HG02763 (cell line): ENCODE measurements around the gene GPX5.
"Not testable (repeated sequence)": the region's sequence is repeated elsewhere in the genome, so short reads cannot be mapped to it uniquely, and the experiment has no call there.

Source experiments
- ATAC-seq: cut with Tn5 transposase; IDR thresholded peaks from one replicate; pipeline ENCODE4 v1.9.1; 2021; ENCODE audit warnings: mild to moderate bottlenecking, moderate library complexity; ENCODE audit not compliant: unreplicated experiment

Gene GPX5, protein sequence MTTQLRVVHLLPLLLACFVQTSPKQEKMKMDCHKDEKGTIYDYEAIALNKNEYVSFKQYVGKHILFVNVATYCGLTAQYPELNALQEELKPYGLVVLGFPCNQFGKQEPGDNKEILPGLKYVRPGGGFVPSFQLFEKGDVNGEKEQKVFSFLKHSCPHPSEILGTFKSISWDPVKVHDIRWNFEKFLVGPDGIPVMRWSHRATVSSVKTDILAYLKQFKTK

DNA sequence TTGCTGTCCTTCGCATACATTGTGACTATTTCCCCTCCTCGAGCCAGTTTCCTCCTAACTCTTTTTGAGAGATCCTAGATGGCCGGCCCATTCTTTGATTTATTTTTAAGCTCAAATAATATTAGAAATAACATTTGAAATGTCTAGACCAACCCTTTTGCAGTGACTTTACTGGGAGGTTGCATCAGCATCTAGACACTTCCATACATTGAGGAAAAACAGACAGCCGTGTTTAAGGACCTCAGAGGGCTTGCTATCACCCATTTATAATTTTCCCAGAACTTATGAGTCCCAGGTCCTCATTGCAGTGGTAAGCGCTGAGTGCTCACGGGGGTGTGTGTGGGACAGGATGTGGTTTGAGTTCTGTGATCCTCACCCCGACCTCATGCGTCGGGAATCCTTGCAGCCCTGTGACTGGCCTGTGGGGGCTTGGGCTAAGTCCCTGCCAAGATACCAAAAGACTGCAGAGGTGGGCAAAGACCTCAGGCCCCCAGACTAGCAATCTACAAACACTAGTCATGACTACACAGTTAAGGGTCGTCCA lies at the start of gene GPX5:
Gene GPX5, plus strand, starts transcription at position 386 of the 544 bp plus-strand sequence. Its CDS starts 133 bp downstream, at position 519.
- no peak for ATAC-seq

DNA sequence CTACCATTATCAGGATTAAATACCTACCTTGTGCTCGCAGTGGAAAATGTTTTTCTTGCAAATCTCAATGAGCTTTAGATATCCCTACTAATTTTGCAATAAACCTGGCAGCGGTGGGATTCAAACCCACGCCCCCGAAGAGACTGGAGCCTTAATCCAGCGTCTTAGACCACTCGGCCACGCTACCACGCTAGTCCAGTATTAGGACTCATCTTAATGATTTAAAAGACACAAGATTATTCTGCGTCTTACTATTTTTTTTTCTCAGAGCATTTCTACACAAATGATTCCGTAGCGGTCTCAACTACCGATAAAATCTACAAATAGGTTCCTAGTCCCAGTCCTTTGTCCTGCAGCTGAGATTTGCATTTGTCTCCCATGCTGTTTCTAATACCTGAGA lies 47.2 kb upstream of the GPX5 start:
- no peak for ATAC-seq

DNA sequence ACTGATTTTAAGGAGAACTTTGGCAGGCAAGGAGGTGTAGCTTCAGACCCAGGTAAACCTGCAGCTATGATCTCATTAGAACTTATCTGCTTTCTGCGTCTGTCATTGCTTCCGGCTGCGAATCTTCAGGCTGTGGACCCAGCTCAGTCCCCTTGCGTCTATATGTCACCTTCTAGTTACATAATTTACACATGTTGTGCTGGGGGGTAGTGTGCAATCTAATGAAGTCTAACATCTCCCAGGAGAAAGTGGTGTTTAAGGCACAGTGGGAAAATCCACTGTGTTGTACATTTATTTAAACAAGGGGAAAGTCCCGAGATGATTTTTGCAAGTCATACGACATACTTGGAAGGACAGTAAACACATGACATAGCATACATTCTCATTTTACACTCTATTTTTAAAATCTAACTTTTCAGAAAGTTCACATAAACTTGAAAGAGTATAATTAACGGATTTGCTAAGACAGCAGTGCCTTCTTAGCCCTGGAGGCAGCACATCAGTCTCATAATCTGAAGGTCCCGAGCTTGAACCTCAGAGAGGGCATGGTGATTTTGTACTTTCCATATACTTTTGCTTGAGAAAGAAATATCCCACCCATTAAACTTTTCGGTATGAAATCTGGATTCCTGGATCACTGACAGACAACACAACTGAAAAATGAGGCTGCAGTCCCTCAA lies 45.3 kb upstream of the GPX5 start:
- no peak for ATAC-seq

DNA sequence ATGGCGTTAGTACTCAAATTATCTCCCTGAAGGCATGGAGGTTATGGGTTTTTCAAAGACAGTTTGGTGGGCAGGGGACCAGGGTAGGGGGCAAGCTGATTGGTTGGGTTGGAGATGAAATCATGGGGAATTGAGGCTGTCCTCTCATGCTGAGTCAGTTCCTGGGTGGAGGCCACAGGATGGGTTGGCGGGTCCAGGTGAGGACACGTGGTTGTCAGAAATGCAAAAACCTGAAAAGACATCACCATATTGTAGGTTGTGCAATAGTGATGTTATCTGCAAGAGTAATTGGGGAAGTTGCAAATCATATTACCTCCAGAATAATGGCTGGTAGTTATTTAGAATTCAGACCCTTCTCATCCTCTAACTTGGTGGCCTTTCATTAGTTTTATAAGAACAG lies 40.2 kb upstream of the GPX5 start:
- ATAC-seq = no peak

DNA sequence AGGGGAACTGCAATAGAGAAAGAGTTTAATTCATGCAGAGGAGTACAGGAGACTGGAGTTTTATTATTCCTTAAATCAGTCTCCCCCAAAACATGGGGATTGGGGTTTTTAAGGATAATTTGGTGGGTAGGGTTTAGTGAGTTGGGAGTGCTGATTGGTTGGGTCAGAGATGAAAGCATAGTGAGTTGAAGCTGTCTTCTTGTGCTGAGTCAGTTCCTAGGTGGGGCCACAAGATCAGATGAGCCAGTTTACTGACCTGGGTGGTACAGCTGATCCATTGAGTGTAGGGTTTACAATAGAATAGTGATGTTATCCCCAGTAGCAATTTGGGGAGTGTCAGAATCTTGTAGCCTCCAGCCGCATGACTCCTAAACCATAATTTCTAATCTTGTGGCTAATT lies 39.1 kb upstream of the GPX5 start:
- ATAC-seq = no peak

DNA sequence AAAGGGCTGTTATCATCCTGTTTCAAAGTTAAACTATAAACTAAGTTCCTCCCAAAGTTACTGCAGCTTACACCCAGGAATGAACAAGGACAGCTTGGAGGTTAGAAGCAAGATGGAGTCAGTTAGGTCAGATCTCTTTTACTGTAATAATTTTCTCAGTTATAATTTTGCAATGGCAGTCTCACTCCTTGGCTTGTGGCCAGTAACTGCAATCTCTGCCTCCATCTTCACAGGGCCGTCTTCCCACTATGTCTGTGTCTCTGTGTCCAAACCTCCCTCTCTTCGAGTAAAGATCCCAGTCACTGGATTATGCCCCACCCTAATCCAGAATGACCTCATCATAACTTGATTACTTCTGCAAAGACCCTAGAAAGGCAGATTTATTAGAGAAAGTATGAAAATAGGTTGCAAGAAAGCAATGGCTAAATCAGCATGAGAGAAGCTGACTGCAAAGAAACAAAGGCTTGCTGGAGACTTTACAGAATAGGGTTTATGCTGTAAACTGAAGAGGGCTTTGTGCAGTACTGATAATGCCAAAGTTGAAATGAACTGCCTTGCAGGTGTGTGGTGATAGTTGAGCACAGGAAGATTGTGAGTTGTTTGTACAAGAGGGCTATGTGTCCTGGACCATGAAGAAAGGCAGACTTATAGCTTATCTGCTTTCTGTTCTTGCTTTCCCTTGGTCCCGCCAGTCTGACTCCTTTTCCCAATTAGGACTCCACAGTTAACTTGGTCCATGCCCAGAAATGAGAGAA lies 38.5 kb upstream of the GPX5 start:
- ATAC-seq = no peak

DNA sequence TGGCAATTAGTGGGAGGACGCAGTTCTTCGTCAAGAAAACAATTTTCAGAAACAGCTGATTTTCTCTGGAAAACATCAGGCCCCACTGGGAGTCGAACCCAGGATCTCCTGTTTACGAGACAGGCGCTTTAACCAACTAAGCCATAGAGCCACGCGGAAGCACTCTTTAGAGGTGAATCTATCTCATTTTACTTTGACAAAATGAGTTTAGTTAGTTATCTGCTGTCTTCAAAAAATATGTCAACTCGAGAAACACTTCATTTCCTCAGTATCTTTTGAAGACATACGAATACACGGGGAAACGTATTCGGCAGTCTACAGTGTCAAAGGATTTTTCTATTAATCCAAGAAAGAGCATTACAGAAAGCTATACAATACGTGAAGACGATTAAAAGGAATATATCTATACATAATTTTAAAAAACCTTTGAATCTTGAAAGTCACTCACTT lies 36.7 kb upstream of the GPX5 start:
- no peak for ATAC-seq

DNA sequence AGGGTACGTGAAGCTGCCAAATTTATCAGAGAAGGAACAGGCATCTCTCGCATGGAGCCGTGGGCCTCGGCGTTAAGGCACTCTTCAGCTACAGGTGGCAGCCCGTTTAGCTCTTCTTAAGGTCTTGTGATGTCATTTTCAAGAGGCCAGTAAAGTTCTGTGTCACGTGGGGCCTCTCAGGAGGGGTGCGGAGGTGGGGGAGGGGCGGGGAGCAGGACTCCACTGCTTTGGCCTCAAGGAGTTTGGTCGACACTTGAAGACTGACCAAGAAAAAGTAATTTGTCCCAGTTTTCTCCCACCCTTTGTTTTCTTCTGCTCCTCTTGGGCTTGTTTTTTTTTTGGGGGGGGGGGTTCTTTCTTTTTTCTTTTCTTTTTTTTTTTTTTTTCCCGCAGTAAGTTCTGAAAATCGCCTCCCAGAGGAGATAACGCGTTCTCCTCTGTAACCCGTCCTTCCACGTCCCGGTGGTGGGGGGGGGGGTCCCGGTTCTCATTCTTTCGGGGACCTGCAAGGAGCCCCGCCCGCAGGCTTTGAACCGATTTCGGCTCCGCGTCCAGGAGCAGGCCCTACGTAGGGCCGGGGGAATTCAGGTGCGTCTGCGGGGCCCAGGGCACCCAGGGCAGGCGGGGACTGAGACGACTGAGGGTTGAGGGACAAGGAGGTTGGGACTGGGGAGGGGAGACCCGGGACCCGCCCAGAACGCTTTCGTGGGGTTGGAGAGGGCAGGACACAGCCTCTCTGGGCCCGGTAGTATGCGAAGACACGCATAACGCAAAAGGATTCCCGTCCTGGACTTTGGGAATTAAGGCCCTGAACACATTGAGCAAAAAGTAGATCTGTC lies 36.1 kb upstream of the GPX5 start:
- no peak for ATAC-seq

DNA sequence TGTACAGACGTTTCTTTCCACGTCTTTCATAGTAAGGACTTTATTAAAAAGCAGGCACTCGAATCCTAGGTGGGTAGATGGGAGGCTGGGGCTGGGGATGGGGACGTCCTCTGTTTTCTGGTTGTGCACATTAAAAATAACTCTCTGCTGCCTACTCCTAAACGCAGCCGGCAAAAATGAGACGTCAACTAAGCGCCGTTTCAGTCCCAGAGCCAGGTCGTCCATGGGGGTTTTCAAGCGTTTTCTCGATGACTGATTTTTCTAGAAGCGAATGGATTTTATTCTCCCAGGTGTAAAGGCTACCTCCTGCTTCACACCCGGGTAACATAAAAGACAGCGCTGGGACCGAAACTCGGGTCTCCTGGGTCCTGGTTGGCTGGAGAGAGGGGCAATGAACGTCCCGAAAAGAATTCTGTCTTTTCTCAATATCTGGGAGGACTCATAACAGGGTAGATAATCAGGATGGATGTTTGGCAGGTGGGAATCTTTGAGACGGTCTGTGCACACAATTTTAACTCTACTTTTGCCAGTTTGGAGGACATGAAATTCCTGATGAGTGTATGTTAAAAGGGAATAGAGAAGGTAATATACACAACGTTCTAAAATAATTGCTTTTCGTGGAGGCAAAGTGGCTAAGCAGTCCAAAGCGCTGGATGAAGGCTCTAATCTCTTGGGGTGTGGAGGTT lies 35.3 kb upstream of the GPX5 start:
- no peak for ATAC-seq

DNA sequence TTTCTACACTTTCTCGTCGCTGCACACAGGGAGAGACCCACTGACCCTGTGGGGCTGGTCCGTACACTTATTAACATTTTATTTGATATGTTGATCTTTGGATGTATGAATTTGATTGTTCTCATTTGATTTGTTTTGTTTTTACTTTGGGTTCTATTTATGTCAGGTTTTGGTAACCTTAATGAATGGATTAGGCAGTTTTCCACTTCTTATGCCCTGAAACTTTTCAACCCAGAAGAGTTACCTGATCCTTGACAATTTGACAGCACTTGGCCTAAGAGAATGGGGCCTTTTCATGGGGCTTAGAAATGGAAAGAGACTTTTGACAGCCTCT lies 33.7 kb upstream of the GPX5 start:
- ATAC-seq = no peak

DNA sequence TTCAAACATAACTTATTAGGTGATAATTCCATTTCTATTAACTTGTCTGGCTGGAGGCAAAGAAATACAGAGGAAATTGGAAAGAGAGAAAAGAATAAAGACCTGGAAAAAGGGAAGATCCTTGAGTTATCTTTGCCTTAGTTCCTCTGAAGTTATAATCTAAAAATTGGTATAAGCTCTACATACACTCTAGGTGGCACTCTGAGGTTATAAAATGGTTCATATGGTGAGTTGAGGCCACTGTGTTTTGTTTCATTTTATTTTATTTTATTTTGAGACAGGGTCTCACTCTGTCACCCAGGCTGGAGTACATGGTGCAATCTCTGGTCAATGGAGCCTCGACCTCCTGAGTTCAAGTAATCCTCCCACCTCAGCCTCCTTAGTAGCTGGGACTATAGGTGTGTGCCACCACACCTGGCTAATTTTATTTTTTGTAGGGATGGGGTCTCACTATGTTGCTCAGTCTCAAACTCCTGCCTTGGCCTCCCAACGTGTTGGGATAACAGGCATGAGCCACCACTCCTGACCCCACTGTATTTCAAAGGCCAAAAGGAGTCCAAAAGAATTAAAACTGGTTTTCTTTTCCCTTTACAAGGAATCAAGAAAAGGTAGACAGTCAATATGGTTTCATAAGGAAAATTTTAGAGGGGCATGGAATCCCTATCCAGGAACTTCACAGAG lies 29.4 kb upstream of the GPX5 start:
- ATAC-seq = no peak

DNA sequence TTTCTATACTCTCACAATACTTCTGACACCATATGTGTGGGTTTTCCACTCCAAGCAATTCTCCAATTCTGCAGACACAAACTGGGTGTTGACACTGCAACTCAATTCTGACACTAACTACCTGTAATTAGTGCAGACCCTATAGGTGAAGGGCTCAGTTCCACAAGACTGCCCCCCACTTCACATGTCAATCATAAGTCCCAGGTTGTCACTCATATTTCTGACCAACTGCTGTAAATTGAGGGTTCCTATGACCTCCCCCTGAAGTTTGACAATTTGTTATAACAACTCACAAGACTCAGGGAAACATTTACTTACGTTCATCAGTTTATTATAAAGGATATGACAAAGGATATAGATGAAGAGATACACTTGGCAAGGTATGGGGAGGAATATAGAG lies 28.4 kb upstream of the GPX5 start:
- no peak for ATAC-seq

DNA sequence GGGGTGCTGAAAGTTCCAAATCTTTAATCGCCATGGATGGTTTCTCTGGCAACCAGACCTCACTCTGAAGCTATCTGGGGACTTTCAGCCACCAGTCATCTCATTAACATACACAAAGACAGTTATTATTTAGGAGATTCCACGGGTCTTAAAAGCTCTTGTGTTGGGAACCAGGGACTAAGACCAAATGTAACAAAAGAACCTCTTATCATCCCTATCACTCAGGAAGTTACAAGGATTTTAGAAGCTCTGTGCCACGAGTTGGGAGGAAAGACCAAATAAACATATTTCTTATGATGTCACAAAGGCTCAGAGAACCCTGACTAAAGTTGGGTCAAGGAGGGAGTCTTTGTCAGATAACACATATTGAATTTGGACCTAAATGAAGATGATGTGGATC lies 27.8 kb upstream of the GPX5 start:
- no peak for ATAC-seq

DNA sequence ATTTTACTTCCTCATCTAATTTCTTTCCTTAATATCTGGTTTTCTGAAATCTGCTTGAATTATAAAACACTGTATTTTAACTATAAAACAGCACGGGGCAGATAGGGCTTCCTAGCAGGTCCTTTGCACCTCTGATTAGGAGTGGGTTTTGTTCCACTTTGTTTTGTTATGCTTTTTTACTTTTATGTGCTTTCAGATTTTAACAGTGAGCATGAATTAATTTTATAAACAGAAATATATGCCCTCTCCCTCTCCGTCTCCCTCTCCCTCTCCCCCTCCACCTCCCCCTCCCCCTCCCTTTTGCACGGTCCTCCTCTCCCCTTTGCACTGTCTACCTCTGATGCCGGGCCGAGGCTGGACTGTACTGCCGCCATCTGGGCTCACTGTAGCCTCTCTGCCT lies 24.4 kb upstream of the GPX5 start:
- ATAC-seq = no peak

DNA sequence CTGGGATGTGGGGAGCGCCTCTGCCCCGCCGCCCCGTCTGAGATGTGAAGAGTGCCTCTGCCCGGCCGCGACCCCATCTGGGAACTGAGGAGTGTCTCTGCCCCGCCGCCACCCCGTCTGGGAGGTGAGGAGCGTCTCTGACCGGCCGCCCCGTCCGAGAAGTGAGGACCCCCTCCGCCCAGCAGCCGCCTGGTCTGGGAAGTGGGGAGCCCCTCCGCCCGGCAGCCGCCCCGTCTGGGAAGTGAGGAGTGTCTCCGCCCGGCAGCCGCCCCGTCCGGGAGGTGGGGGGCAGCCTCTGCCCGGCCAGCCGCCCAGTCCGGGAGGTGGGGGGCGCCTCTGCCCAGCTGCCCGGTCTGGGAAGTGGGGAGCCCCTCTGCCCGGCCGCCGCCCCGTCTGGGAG lies 23.5 kb upstream of the GPX5 start:
- not testable (repeated sequence) for ATAC-seq

DNA sequence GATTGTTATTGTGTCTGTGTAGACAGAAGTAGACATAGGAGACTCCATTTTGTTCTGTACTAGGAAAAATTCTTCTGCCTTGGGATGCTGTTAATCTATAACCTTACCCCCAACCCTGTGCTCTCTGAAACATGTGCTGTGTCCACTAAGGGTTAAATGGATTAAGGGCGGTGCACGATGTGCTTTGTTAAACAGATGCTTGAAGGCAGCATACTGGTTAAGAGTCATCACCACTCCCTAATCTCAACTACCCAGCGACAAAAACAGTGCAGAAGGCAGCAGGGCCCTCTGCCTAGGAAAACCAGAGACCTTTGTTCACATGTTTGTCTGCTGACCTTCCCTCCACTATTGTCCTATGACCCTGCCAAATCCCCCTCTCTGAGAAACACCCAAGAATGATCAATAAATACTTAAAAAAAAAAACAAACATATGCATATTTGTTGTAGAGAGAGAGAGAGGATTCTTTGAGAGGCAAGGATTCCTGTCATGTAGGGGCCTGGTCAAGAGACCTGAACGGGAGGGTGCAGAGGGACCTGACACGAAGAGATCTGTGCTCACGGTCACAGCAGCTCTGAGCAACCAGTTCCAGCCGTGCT lies 22.9 kb upstream of the GPX5 start:
- ATAC-seq = not testable (repeated sequence)

DNA sequence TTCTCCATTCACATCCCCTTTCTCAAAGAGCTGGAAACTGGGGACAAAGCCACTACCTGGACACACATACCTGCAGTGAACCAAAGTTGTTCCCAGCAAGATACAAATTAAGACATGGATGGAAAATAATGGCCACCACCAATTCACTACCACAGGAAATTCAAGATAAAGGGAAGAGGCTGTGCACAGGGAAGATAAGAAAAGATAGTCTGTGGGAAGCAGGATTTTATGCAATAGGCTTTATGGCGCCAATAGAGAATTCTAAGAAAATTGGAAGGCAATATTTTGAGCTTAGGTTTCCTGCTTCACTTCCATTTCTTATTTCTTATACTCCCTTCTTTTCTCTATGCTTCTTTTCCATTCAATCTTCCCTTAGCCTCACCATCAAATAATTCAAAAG lies 19.9 kb upstream of the GPX5 start:
- ATAC-seq = no peak

DNA sequence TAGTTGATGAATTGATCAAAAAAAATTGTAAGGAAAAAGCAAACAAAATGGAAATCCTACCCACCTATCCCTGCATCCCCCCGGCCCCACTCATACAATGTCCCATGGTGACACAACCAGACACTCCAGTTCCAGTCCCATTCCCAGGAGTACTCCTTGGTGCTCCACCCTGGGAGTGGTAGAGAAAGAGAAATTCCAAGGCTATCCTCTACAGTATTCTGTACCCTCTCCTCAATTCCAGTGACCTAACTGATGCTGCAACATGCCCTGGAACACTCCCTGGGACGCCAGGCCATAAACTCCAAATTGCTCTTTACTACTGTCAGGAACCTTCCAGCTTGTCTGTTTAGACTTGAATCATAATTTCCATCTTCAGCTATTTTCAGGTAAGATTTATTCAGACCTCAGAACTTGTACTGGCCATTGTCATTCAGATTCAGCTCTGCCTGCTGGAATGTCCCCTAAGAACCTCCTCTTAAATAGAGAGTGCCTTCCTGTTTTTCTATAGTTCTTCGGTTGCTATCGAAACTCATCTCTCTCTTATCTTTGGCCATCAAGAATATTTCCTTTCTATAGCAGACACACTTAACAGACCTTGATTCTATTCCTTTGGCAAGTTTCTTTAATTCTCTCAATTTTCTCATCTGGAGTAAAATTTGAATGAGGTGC lies 18.7 kb upstream of the GPX5 start:
- ATAC-seq = no peak
